Hepatocyte (in vitro differentiated cells): ENCODE data around the gene TFF2. TPM values are rescaled to one million over a fixed set of nuclear protein-coding genes. Genes with fewer than 3 reads are reported as not detected.

Experiments used
- DNase-seq: peaks from one replicate; pipeline ENCODE4 v3.0.0-alpha.2; 2016; ENCODE audit warnings: low spot score
- H2AFZ ChIP-seq: fragments of 200-600 bp; sonication (generic); 2 replicates; pipeline ENCODE4 v1.6.0; 2016; ENCODE audit warnings: antibody characterized with exemption, mild to moderate bottlenecking
- H3K27ac ChIP-seq: fragments of 200-600 bp; sonication (generic); 2 replicates; pipeline ENCODE4 v1.5.1; 2016; ENCODE audit warnings: mild to moderate bottlenecking
- H3K27me3 ChIP-seq: fragments of 200-600 bp; sonication (generic); 2 replicates; pipeline ENCODE4 v1.6.1; 2016
- H3K36me3 ChIP-seq: fragments of 200-600 bp; sonication (generic); replicated peaks from 2 replicates; pipeline ENCODE4 v1.5.1; 2016; ENCODE audit warnings: low read depth; ENCODE audit not compliant: insufficient read depth
- H3K4me1 ChIP-seq: fragments of 200-600 bp; sonication (generic); 2 replicates; pipeline ENCODE4 v1.5.1; 2016; ENCODE audit warnings: mild to moderate bottlenecking, moderate library complexity; ENCODE audit not compliant: insufficient read depth
- H3K4me2 ChIP-seq: fragments of 200-600 bp; sonication (generic); 2 replicates; pipeline ENCODE4 v1.6.0; 2016
- H3K4me3 ChIP-seq: fragments of 200-600 bp; sonication (generic); 2 replicates; pipeline ENCODE4 v1.5.1; 2016; ENCODE audit warnings: mild to moderate bottlenecking
- H3K79me2 ChIP-seq: fragments of 200-600 bp; sonication (generic); 2 replicates; pipeline ENCODE4 v1.6.0; 2017; ENCODE audit warnings: mild to moderate bottlenecking
- H3K9me2 ChIP-seq: fragments of 200-600 bp; sonication (generic); replicated peaks from 2 replicates; pipeline ENCODE4 v1.6.0; 2017; ENCODE audit warnings: mild to moderate bottlenecking; ENCODE audit not compliant: insufficient read depth
- H3K9me3 ChIP-seq: fragments of 200-600 bp; sonication (generic); 2 replicates; pipeline ENCODE4 v1.5.1; 2016; ENCODE audit warnings: low read depth, mild to moderate bottlenecking
- H4K20me1 ChIP-seq: fragments of 200-600 bp; sonication (generic); 2 replicates; pipeline ENCODE4 v1.6.0; 2016; ENCODE audit warnings: mild to moderate bottlenecking; ENCODE audit not compliant: insufficient read depth, poor library complexity, severe bottlenecking
- CTCF ChIP-seq: fragments of 200-600 bp; sonication (generic); IDR thresholded peaks from 2 replicates; pipeline ENCODE4 v1.5.1; 2016; ENCODE audit warnings: antibody characterized with exemption, mild to moderate bottlenecking; ENCODE audit not compliant: poor library complexity
- EZH2 ChIP-seq: fragments of 200-600 bp; sonication (generic); IDR thresholded peaks from 2 replicates; pipeline ENCODE4 v1.6.1; 2016; ENCODE audit warnings: antibody characterized with exemption, mild to moderate bottlenecking, borderline replicate concordance
- EZH2phosphoT487 ChIP-seq: fragments of 200-600 bp; sonication (generic); IDR thresholded peaks from one replicate; pipeline ENCODE4 v1.6.1; 2018; ENCODE audit warnings: antibody characterized with exemption, mild to moderate bottlenecking, low read depth, moderate library complexity; ENCODE audit not compliant: unreplicated experiment, severe bottlenecking
- WGBS: methylation state at CpG from one replicate; pipeline ENCODE4 v1.1.6; 2016; ENCODE audit warnings: low lambda C conversion rate; ENCODE audit errors: missing lambda C conversion rate; 5-methylcytosine and 5-hydroxymethylcytosine counted together
- polyA plus RNA-seq: library from polyadenylated mRNA; unstranded; fragments of >200 nt; fragmentation: Nextera tagmentation; extraction: Ambion mirVana; gene quantifications from 2 replicates; pipeline ENCODE4 v1.2.1, GENCODE V29; 2016
- total RNA-seq: library from RNA; depleted of rRNA; stranded (reverse); fragments of >200 nt; gene quantifications from 2 replicates; pipeline ENCODE4 v1.2.3, GENCODE V29; 2014

Gene TFF2
- total and polyA plus RNA-seq, 2 experiments from 2014 or later = 23.9 to 28.1 TPM

GRCh38 chr21:42301371-42302075 is 49.3 kb downstream of the TFF2 start:
- no peak overlapping the region for H3K4me3 ChIP-seq
- H4K20me1 ChIP-seq = no peaks in the 10 kb centered on the region
- TF ChIP-seq CTCF (no peak), EZH2 (no peak), EZH2phosphoT487 (no peak)
- no peaks in the 10 kb centered on the region for H3K36me3 ChIP-seq
- H3K79me2 ChIP-seq = no peaks in the 10 kb centered on the region
- no peaks in the 10 kb centered on the region for H3K9me3 ChIP-seq
- no peaks in the 10 kb centered on the region for H3K9me2 ChIP-seq
- no peak overlapping the region for H2AFZ ChIP-seq
- H3K4me1 ChIP-seq = peaks cover 3% of the 10 kb centered on the region
- no peaks in the 10 kb centered on the region for H3K27me3 ChIP-seq
- no peak overlapping the region for H3K27ac ChIP-seq
- no peak for DNase-seq
- no peak overlapping the region for H3K4me2 ChIP-seq
- 95% methylated on average over 20 of the region's 20 CpGs for WGBS

DNA sequence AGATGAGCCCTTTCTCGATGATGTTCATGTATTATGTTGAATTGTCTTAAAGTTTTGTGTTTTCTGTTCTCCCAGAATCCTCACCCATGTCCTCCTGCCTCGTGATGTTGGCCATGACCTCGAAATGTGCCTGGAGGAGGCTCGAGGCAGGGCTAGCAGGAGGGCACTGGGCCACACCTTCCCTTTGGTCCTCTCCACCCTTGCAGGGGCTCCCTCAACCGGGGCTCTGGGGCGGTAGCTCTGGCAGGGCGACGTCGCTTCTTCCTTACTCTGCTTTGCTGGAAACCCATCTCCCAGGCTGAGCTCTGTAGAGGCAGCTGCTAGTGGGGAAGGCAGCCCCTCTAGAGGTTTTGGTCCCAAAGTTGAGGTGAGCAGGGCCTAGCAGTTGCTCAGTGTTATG is 49.8 kb downstream of the TFF2 start:
- H2AFZ ChIP-seq = no peak overlapping the region
- no peaks in the 10 kb centered on the region for H3K9me3 ChIP-seq
- H3K79me2 ChIP-seq = no peaks in the 10 kb centered on the region
- no peaks in the 10 kb centered on the region for H3K27me3 ChIP-seq
- H3K36me3 ChIP-seq = no peaks in the 10 kb centered on the region
- H3K27ac ChIP-seq = no peak overlapping the region
- H3K4me3 ChIP-seq = no peak overlapping the region
- peaks cover 3% of the 10 kb centered on the region for H3K4me1 ChIP-seq
- no peak for DNase-seq
- no peak overlapping the region for H3K4me2 ChIP-seq
- TF ChIP-seq EZH2 = no peak
- no peak for TF ChIP-seq CTCF
- TF ChIP-seq EZH2phosphoT487 = no peak
- 93% methylated on average over 9 of the region's 9 CpGs for WGBS
- no peaks in the 10 kb centered on the region for H4K20me1 ChIP-seq
- no peaks in the 10 kb centered on the region for H3K9me2 ChIP-seq

DNA sequence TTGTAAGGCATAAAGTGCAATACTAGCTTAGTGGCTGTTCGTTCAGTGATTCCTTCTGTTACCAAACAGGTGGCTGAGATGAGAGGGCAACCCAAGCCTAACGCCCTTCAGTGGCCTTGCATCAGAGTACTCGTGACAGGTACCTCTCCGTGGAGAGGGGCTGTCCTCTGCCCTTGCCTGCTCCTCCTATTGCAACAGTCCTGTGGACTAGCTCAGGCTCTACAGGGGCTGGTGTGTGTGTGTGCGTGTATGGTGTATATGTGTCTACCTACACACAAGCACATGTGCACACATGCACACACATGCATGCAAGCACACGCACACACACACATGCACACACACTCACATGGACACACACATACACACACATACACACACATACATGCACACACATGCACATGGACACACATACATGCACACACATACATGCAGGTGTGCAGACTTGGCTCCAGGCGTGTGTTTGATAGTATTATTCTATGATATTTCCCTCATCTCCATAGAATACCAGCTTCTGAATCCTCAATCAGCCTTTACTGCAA is 50.7 kb downstream of the TFF2 start:
- Histone ChIP-seq H4K20me1 (no peaks in the 10 kb centered on the region), H2AFZ (no peak overlapping the region), H3K9me2 (no peaks in the 10 kb centered on the region), H3K27ac (no peak overlapping the region), H3K4me2 (no peak overlapping the region), H3K9me3 (no peaks in the 10 kb centered on the region), H3K36me3 (no peaks in the 10 kb centered on the region), H3K4me3 (no peak overlapping the region), H3K4me1 (peaks cover 3% of the 10 kb centered on the region), H3K79me2 (no peaks in the 10 kb centered on the region), H3K27me3 (no peaks in the 10 kb centered on the region)
- no peak for DNase-seq
- TF ChIP-seq EZH2 = no peak
- no peak for TF ChIP-seq CTCF
- no peak for TF ChIP-seq EZH2phosphoT487
- WGBS = 90% methylated on average over 7 of the region's 7 CpGs
